GM08714 (cell line): ENCODE measurements around the gene RNF31.
A peak's percentile ranks its signal among the peaks of the same experiment; 100 is the strongest.

Experiments used
- H3K4me3 ChIP-seq: fragments of 200-500 bp; sonication (Bioruptor generic); 2 replicates; pipeline ENCODE4 v1.5.1; 2014; ENCODE audit warnings: mild to moderate bottlenecking, low read length, inconsistent platforms
- ZNF274 ChIP-seq: IDR thresholded peaks from 2 replicates; pipeline ENCODE4 v1.6.1; 2012; ENCODE audit warnings: mild to moderate bottlenecking, low read depth, low read length

Gene RNF31

DNA sequence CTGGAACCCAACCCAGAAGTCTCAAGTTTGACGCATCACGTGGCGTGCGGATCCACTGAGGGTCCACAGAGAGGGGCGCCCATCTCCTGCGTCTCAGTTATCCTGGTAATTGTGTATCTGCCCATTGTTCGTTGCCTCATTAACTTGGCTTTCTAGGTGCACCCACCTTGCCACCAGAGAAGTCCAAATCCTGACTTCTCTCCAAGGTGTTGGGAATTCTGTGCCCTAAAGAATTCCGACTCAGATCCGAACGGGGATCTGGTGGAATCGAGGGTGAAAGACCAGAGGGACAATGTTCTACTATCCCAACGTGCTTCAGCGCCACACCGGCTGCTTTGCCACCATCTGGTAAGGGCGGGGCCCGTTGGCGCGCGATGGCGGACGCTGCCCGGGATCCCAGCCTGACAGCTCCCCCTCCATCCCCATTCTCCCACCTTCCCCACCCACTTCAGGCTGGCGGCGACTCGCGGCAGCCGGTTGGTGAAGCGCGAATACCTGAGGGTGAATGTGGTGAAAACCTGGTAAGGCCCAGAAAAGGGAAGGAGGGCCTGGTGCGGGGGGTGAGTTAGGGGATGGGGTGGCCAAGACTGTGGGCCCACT is 25.1 kb downstream of the RNF31 start:
- peak overlapping the region; percentile 65; the same call in 1 of the 2 replicates for H3K4me3 ChIP-seq
- no peak for TF ChIP-seq ZNF274

DNA sequence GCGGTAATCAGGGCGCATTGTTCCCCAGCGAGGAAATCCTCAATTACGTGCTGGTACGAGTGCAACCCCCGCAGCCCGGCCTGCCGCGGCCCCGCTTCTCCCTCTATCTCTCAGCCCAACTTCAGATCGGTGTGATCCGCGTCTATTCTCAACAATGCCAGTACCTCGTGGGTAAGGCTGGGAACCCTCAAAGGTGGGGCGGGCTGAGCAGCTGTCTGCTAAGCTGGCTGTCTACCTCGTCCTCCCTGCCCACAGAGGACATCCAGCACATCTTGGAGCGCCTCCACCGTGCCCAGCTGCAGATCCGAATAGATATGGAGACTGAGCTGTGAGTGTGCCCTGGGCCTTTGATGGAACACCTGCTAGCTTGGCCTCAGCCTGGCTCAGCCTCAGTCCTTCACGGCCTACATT is 25.6 kb downstream of the RNF31 start:
- TF ChIP-seq ZNF274 = no peak
- peak overlapping the region; percentile 65; the same call in 1 of the 2 replicates for H3K4me3 ChIP-seq

DNA sequence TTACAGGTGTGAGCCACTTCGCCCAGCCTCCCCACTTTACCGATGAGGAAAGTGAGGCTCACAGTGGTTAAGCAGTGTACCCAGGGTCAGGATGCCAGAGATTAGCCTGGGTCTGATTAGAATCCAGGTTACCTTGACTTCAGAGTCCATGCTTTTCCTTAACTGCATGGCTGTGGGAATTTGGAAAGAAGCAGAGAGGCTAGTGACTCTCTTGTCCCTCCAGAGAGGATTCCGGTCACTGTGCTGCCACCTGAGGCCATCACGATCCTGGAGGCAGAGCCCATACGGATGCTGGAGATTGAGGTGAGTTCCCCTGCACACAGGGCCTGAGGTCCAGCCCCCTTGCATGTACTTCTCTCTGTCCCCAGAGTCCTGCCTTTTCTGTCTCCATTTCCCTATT is 29.3 kb downstream of the RNF31 start:
- H3K4me3 ChIP-seq = no peak overlapping the region
- TF ChIP-seq ZNF274 = no peak

DNA sequence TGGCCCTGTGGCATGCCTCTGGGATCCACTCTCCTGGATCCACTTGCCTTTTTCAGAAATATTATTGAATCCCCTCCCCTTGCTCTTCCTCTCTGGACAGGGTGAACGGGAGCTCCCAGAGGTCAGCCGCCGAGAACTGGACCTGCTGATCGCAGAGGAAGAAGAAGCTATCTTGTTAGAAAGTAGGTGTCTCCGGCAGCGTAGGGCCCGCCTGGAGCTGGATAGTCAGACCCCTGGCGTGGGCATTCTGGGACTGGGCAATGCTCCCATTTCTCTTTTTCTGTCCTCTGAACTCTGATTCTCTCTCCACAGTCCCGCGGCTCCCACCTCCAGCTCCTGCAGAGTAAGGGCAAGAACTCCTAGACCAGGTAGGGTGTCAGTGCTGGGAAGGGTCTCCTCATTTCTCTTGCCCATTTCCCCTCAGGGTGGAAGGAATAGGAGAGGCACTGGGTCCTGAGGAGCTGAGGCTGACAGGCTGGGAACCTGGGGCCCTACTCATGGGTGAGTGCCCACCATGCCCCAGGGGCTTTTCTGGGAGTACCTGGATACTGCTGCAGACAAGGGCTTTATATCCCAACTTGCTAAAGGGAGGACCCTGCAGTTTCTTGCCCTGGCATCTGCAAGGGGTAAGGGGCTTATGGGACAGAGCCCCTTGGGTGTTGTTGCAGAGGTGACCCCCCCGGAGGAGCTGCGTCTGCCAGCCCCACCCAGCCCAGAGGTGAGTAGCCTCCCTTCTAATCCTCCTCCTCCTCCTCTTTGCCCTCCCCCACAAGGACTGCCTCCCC is 29.9 kb downstream of the RNF31 start:
- H3K4me3 ChIP-seq = no peak overlapping the region
- no peak for TF ChIP-seq ZNF274

DNA sequence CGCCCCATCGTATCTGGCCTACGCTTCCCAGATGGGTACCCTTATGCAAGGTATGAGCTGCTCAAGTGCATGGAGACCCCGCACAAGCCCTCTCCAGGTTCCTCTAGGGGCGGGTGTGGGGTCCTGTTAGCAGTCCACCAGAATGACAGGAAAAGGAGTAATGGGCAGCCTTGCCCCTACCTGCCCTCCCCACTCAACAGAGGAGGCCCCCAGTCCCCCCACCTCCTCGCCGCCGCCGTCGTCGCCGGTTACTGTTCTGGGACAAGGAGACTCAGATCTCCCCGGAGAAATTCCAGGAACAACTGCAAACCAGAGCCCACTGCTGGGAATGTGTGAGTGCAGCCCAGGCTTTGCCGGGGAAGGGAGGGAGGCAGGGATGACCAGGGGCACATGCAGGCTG is 30.6 kb downstream of the RNF31 start:
- TF ChIP-seq ZNF274 = no peak
- H3K4me3 ChIP-seq = no peak overlapping the region

DNA sequence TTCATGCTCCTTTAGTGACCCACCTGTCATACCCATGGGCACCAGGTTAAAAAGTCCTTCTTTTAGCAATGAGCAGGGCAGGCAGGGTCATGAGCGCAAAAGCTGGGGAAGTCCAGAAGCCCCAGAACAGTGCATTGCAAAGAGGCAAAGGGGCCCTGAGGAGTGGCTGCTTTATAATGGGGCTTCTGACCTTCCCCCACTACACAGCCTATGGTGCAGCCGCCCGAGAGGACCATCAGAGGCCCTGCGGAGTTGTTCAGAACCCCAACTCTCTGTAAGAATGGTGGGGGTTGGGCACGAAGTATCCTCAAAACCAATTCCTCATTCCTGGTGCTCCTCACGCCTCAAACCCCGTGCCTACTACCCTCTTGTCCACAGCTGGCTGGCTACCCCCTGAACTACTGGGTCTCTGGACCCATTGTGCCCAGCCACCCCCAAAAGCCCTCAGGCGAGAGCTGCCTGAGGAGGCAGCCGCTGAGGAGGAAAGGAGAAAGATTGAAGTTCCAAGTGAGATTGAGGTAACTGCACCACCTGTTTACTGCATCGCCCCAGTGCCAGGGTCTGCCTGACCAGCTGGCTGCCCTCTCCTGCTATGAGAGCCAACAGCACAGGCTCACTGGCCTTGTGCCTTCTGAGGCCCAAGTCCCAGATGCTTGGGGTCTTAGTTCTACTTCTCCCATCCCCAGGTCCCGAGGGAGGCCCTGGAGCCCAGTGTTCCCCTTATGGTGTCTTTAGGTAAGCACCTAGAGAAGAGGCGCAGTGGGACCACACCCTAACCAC is 31.3 kb downstream of the RNF31 start:
- no peak overlapping the region for H3K4me3 ChIP-seq
- TF ChIP-seq ZNF274 = no peak

DNA sequence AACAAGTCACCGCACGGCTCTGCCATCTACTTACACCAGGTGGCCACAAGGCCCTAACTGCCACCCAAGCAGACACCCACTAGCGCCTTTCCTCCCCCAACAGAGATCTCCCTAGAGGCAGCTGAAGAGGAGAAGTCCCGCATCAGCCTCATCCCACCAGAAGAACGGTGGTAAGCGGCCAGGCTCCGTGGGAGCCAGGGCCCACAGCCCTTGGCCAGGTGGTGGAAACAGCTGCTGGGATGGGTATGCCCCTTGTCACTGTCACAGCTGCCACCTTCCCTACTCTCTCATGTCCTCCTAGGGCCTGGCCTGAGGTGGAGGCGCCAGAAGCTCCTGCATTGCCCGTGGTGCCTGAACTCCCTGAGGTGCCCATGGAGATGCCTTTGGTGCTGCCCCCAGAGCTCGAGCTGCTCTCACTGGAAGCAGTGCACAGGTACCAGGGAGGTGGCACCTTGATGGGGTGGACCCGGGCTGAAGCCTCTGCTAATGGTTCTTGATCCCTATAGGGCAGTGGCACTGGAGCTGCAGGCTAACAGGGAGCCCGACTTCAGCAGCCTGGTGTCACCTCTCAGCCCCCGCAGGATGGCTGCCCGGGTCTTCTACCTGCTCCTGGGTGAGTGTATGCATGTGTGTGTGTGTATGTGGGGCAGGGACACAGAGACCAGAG is 32.1 kb downstream of the RNF31 start:
- no peak for TF ChIP-seq ZNF274
- H3K4me3 ChIP-seq = no peak overlapping the region

DNA sequence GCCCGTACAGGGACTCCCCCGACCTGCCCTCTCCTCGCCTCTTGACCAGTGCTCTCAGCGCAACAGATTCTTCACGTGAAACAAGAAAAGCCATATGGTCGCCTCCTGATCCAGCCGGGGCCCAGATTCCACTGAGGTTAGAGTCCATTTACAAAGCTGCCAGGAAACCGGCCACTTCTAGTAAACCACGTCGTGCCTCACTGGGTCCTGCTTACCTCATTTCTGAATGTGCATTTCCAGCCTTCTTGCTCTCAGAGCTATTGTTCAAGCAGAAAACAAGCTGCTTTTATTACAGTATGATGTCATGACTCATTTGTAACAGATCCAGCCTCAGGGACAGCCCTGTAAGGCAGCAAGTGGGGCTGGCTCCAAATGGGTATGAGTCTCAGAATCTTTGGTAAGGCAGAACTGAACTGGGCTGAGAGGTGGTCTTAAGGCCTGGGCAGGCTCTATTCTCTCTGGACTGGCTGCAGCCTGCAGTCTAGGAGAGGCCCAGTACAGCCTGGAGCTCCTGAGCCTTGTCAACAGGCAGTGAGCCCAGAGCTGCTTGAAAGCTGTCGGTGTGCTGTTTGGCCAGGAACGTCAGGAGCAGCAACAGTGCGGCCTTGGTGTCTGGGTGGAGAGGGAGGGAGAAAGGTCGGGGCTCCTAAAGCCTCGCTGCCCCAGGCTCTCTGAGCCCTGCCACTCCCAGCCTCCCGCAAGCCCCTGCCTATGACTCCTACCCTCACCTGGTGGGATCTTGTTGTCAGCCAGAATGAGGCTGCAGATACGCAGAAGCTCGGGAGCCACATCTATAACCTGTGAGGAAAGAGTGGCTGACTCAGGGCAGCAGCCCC is 32.9 kb downstream of the RNF31 start:
- no peak for TF ChIP-seq ZNF274
- H3K4me3 ChIP-seq = no peak overlapping the region

DNA sequence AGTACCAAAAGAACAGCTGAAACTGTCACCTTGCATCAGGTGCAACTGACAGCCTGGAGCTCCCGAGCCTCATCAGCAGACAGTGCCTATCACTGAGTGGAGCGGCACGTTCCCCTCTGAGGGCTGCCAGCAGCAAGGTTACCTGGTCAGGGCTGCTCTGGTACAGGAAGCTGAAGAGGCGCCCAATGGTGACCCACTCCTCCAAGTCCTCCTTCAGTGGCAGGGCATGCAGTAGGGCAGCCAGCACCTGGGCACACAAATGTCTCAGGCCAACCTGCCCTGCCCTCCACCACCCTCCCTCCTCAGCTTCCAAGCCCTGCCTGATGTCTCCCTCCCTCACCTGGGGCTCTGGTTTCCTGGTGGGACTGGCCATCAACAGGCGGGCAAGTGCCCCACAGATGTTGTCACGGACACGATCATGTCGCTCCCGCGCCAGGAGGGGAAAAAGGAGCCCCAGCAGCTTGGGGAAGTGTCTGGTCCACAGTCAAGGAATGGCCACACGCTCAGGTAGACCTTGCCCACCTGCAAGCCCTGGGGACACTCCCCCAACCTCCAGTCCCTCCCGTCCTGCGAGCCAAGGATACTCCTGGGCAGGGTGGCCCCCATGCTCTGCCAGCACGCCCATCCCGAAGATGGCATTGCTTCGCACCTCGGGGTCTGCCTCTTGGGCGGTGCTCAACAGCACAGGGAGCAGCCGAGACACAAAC is 34.2 kb downstream of the RNF31 start:
- no peak overlapping the region for H3K4me3 ChIP-seq
- TF ChIP-seq ZNF274 = no peak

DNA sequence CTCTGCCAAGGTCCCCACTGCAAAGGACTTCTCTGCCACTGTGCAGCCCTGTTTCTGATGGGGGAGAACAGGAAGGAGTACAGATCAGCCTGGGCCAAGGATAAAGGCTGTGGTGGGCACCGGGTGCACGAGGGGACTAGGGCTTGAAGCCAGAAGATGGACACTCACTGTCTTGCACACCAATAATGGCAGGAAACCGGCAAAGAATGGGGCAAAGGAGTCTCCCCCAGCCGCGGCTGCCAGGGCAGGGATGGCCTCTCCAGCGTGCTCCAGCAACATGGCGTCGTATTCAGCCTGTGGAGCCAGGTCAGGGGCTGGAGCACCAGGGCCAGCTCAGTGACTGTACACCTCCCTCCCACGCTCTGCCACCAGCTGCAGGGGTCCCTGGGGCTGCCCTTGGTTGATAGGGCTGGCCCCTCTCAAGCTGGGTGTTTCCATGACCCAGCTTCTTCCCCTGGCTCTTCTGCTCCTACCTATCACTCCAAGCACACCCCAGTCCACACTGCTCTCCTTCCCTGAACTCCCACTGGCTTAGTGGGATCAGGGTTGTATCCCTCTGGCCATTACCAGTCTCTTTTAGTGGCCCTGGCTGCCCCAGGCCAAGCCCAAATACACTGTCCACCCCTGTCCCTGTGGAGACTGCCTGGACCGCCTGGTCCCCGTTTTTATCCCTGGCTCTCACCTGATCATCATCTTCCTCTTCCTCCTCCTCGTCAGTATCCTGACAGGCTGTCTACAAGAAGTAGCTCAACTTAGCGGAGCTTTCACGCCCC is 35.0 kb downstream of the RNF31 start:
- no peak for TF ChIP-seq ZNF274
- no peak overlapping the region for H3K4me3 ChIP-seq

DNA sequence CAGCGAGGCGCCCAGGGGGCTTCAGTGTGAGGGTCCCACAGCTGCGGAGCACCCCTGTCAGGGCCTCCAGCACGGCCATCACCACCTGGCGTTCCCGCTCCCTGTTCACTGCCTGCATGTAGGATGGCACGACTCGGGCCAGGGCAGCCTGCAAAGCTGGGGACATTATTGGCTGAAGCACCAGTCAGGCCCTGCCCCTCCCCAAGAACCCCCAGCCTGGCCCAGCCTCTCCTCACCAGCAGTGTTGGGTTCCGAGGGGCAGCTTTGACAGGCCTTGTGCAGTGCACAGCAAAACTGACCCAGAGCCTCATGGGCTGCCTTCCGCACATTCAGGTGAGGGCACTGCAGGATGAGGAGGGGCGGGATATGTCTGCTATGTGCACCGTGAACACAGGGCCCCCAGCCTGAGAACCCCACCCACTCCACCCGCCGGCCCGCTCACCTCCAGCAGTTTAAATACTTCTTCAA is 35.8 kb downstream of the RNF31 start:
- H3K4me3 ChIP-seq = no peak overlapping the region
- no peak for TF ChIP-seq ZNF274
